ENCODE measurements around the gene CD59. TPM values are rescaled to one million over a fixed set of nuclear protein-coding genes. Genes with fewer than 3 reads are reported as not detected.
"Not testable (repeated sequence)": the region's sequence is repeated elsewhere in the genome, so short reads cannot be mapped to it uniquely, and the experiment has no call there.

The CD59 gene
- total RNA-seq, 1 experiment from 2014 or later = 246 TPM

- DNase-seq (ENCODE audit: low read depth) = no peak
Observed at GRCh38 chr11:33743291-33743690, 7.1 kb upstream of the CD59 start.

DNA sequence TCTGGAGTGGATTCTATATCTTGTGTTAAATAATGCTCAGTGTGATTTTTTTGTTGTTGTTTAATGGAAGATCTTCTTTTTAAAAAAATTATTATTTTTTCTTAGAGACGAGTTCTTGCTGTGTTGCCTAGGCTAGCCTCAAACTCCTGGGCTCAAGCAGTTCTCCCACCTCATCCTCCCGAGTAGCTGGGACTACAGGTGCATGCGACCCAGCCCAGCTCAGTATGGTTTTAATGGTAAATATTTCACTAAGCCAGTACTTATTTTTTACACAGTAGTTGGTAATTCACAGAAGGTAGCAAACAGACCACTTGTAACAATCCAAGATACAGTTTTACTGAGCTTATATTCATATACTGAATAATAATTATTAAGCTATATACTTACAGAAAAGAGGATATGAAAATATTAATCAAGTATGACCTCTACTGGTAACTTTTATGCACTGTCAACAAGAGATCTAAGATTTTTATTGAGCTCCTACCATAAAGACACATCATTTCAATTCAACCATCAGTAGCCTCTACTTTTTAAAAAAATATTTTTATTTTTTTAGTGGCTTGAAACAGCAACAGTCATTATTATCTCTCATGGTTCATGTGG is 6.1 kb upstream of the CD59 start:
- DNase-seq (ENCODE audit: low read depth) = no peak

DNA sequence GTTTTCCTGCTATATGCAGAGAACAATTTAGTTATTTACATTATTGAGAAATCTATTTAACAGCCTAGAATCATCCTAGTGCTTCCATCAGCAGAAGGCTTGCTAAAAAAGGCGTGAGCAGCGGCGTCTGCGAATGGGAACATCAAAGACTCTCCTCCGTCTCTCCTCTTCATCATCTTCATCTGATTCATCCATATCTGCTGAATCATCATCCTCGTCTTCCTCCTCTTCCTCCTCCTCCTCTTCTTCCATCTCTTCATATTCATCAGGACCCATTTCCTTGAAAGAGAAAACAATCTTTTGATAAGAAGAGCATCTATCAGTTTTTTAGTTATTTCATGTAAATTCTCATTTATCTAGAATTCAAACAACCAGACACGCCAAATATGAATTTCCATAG is 5.6 kb upstream of the CD59 start:
- no peak for DNase-seq (ENCODE audit: low read depth)

- no peak for DNase-seq (ENCODE audit: low read depth)
Observed at GRCh38 chr11:33737362-33737821, 1.2 kb upstream of the CD59 start.

DNA sequence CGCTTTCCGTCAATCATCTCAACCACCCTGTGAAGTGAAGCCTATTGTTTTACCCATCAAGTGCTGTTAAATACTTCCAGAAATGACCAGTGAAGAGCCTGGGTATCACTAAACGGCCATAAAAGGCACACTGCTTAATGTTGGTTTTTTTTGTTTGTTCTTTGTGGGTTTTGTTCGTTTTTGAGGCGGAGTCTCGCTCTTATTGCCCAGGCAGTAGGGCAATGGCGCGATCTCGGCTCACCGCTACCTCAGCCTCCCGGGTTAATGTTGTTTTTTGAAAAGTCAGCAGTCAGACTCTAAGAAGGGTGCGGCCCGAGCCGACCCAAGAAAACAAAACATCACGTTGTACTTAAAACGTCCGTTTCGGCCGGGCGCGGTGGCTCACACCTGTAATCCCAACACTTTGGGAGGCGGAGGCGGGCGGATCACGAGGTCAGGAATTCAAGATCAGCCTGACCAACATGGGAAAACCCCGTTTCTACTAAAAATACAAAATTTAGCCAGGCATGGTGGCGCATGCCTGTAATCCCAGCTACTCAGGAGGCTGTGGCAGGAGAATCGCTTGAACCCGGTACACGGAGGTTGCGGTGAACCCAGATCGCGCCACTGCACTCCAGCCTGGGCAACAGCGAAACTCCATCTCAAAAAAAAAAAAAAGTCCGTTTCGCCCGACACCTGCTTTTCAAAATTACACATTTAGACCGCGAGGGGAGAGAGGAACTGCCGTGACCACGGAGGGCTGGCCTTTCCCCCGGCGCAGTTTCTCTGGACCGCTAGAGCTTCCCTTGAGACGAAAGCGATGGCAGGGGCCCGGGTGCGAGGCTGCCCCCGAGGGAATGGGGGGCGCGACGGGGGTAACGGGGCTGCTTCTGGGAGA is 714 bp downstream of the CD59 start:
- peak; percentile 35 for DNase-seq (ENCODE audit: low read depth)

GRCh38 chr11:33734441-33735270 is 1.6 kb downstream of the CD59 start:
- peak; percentile 28 for DNase-seq (ENCODE audit: low read depth)

DNA sequence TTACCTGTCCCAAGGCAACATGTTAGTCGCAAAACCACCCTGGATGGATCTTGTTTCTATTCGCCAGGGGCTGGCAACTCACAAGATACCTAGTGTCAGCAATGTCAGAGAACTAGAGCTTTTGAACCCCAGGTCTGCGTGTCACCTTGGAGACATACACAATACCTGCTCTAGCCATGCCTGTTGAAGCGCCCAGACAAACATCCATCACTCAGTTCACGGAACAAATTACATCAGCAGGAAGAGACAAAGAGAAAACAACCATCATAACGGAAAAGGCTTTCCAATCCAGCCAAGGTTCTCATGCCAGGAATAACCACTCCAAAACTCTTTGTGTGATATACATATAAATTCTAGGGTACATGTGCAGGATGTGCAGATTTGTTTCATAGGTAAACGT is 2.2 kb downstream of the CD59 start:
- no peak for DNase-seq (ENCODE audit: low read depth)

- DNase-seq (ENCODE audit: low read depth) = peak; percentile 60
Observed at GRCh38 chr11:33731723-33732531, 4.3 kb downstream of the CD59 start.

DNA sequence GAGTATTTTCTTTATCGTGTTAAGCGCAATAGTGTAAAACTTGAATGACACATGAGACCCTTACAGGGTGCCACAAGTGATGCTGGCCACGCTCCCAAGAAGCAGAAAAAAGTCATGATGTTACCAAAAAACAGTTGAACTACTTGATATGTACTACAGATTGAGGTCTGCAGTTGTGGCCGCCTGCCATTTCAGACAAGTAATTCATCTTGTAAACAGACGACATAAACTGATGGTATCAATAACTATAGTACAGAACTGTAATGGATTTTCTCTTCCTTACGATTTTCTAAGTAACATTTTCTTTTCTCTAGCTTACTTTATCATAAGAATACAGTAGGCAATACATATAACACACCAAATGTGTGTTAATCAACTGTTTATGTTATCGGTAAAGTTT is 5.5 kb downstream of the CD59 start:
- no peak for DNase-seq (ENCODE audit: low read depth)

- not testable (repeated sequence) for DNase-seq (ENCODE audit: low read depth)
Observed at GRCh38 chr11:33729072-33729664, 7.1 kb downstream of the CD59 start.

GRCh38 chr11:33727539-33727938 is 8.7 kb downstream of the CD59 start:
- DNase-seq (ENCODE audit: low read depth) = not testable (repeated sequence)

- no peak for DNase-seq (ENCODE audit: low read depth)
Observed at GRCh38 chr11:33725496-33725895, 10.7 kb downstream of the CD59 start.

DNA sequence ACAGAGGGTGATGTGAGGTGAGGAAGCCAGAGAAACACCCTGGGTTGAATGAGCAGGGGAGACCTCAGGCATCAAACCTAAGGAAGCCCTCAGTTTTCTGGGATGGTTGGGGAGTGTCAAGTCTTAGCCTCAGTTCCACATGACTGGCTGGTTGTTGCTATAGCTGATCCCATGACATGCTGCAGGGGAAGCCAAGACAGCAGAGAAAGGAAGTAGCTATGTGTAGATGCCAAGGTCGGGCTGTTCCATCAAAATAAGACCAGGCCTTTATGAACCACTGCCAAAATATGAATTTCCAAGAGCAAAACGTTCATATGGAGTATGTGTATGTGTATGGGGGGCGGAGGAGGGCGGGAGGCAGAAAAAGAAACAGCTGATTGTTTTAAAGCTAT is 11.6 kb downstream of the CD59 start:
- DNase-seq (ENCODE audit: low read depth) = no peak

DNA sequence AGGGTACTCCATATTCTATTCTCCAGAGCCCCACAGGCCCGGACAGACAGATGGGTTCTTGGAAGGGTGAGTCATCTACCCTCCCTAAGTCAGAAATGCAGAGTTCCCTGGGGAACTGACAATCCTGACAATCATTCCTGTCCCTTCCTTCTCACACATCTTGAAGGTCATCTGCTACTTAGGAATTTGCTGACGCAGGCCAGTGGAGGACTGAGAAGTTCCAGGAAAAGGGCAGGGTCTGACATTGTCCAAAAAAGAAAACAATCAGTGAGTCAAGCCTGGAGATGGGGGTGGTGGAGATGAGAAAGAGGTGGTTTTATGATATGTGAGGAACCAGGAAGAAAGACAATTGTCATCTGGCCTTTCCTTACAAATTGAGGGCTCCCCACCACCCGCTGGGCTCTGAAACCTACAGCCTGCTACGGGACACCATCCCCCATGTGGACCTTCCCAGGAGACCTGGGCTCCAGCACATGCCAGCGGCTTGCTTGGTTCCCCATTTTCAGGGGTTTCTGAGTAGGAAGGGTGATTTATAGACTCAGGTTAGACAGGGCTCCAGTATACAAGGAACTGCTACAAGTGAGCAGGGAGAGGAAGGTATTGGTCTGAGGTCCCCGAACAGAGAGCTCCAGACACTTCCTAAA is 12.9 kb downstream of the CD59 start:
- DNase-seq (ENCODE audit: low read depth) = peak; percentile 80

GRCh38 chr11:33722590-33723234 is 13.5 kb downstream of the CD59 start:
- DNase-seq (ENCODE audit: low read depth) = peak; percentile 90

- DNase-seq (ENCODE audit: low read depth) = no peak
Observed at GRCh38 chr11:33721984-33722383, 14.2 kb downstream of the CD59 start.

DNA sequence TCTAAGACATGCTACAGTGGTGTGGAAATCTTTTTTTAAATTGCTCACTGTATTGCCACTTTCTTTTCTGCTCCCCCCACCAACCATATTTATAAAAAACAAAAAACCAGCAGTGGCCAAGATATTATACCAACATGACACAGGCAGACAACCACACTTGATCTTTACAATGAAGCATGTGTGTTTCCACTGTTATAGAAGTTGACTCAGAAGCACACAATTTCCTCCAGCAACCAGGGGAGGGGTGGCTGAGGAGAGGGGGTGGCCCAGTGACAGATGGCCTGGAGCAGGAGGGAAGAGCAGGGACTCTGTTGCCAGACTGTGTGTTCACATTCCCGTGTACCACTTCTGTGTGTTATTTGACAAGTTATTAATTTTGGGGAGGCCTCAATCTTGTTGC is 14.8 kb downstream of the CD59 start:
- DNase-seq (ENCODE audit: low read depth) = peak; percentile 80

GRCh38 chr11:33719587-33719986 is 16.6 kb downstream of the CD59 start:
- DNase-seq (ENCODE audit: low read depth) = no peak

DNA sequence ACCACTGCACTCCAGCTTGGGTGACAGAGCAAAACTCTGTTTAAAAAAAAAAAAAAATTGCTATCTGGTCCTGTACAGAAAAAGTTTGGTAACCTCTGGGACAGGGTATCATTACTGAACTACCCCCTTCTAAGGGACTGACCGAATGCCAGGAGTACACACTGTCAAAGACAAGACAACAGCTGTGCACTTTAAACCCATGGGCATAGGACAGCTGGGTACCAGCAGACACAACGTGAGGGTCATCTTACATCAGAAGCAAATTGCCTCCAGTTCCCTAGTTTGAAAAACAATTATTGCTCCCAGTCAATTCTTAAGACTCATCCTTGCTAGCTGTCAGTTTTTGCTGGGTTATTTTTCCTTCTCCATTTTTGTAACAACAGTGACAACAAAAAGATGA is 17.8 kb downstream of the CD59 start:
- DNase-seq (ENCODE audit: low read depth) = no peak

DNA sequence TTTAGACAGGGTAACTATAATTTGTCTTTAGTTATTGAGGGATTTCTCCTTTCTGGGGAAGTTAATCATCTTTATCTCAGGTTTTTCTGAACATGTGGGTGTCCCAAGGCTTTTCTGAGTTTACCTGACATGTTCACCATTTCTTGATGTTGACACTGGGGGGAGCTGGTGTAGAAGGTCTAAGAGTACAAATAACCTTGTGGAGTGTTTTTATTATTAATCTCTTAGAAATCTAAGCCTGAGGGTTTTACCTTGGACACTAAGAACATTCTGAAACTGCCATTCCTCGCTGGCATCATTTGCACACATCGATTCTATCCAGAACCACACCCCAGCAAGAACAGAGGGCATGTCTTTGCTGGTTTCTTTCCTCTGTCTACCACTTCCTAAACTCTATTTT is 20.0 kb downstream of the CD59 start:
- DNase-seq (ENCODE audit: low read depth) = no peak

All from Daoy (cell line).